Panc1 (cell line): ENCODE results near the gene XRCC4.

Experiments
- CTCF ChIP-seq: fragments of 450-650 bp; IDR thresholded peaks from 2 replicates; pipeline ENCODE4 v1.5.1; 2017; ENCODE audit warnings: mild to moderate bottlenecking
- POLR2AphosphoS5 ChIP-seq: IDR thresholded peaks from 2 replicates; pipeline ENCODE4 v1.6.1; 2012; ENCODE audit warnings: mild to moderate bottlenecking, low read depth, low read length, moderate library complexity
- REST ChIP-seq, 2 experiments: IDR thresholded peaks; 2 replicates each; pipeline ENCODE4 v1.6.1; 2011 to 2012; ENCODE audit warnings: low read depth in 2 of 2, control low read depth in 1 of 2, low read length in 1 of 2, mild to moderate bottlenecking in 1 of 2, moderate library complexity in 1 of 2; ENCODE audit not compliant: insufficient read depth in 1 of 2
- SIN3A ChIP-seq: IDR thresholded peaks from 2 replicates; pipeline ENCODE4 v1.6.1; 2012; ENCODE audit warnings: low read depth, mild to moderate bottlenecking, low read length, moderate library complexity, borderline replicate concordance; ENCODE audit not compliant: insufficient read depth

GRCh38 chr5:83249156-83249555 lies 171.8 kb downstream of the XRCC4 start:
- TF ChIP-seq CTCF (no peak), REST (IDR thresholded peaks at IDR 0.05; ENCODE audit: insufficient read depth in 1 of 2, low read depth in 2 of 2, low read length in 1 of 2) (no peak), POLR2AphosphoS5 (no peak), SIN3A (no peak)
